Measurements from ENCODE around the gene LYPD1.

Gene LYPD1

GRCh38 chr2:132620115-132620514, 49.9 kb downstream of the LYPD1 start:
- no peak for TF ChIP-seq TAF1 (IDR thresholded peaks at IDR 0.05; ENCODE audit: borderline replicate concordance, insufficient read depth, low read length)
- TF ChIP-seq POLR2AphosphoS5 (IDR thresholded peaks at IDR 0.05; ENCODE audit: low read depth, low read length): no peak
- TF ChIP-seq, protein P1, sequence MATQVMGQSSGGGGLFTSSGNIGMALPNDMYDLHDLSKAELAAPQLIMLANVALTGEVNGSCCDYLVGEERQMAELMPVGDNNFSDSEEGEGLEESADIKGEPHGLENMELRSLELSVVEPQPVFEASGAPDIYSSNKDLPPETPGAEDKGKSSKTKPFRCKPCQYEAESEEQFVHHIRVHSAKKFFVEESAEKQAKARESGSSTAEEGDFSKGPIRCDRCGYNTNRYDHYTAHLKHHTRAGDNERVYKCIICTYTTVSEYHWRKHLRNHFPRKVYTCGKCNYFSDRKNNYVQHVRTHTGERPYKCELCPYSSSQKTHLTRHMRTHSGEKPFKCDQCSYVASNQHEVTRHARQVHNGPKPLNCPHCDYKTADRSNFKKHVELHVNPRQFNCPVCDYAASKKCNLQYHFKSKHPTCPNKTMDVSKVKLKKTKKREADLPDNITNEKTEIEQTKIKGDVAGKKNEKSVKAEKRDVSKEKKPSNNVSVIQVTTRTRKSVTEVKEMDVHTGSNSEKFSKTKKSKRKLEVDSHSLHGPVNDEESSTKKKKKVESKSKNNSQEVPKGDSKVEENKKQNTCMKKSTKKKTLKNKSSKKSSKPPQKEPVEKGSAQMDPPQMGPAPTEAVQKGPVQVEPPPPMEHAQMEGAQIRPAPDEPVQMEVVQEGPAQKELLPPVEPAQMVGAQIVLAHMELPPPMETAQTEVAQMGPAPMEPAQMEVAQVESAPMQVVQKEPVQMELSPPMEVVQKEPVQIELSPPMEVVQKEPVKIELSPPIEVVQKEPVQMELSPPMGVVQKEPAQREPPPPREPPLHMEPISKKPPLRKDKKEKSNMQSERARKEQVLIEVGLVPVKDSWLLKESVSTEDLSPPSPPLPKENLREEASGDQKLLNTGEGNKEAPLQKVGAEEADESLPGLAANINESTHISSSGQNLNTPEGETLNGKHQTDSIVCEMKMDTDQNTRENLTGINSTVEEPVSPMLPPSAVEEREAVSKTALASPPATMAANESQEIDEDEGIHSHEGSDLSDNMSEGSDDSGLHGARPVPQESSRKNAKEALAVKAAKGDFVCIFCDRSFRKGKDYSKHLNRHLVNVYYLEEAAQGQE (IDR thresholded peaks at IDR 0.05; ENCODE audit: insufficient read depth in 1 of 2, low read depth in 2 of 2, low read length in 2 of 2): no peak
- no peak for TF ChIP-seq FOXP2 (optimal IDR thresholded peaks at IDR 0.05; ENCODE audit: borderline replicate concordance, extremely low read depth, extremely low read length, insufficient read depth)
- no peak for TF ChIP-seq SIN3A (IDR thresholded peaks at IDR 0.05; ENCODE audit: borderline replicate concordance, insufficient read depth, low read length)

DNA sequence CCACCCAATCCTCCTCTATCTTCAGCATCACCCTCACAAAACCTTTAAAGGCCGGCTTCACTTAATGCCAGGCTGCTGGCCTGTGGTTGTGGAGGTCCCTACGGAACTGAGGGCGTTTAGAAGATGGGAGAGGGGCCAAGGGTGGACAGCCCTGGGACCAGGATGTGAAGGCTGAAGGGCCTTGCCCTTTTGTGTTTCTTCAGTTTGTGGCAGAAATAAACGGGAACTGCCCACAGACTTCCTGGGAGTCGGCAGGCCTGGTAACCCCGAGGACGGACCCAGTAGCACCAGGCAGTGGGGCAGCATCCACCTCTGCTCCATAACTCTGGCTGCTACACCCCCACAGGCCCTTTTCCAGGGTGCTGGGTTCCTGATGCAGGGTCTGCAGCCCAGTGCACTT, 51.3 kb downstream of the LYPD1 start:
- no peak for TF ChIP-seq SIN3A (IDR thresholded peaks at IDR 0.05; ENCODE audit: borderline replicate concordance, insufficient read depth, low read length)
- no peak for TF ChIP-seq POLR2AphosphoS5 (IDR thresholded peaks at IDR 0.05; ENCODE audit: low read depth, low read length)
- TF ChIP-seq, protein P1 (IDR thresholded peaks at IDR 0.05; ENCODE audit: insufficient read depth in 1 of 2, low read depth in 2 of 2, low read length in 2 of 2): no peak
- TF ChIP-seq TAF1 (IDR thresholded peaks at IDR 0.05; ENCODE audit: borderline replicate concordance, insufficient read depth, low read length): no peak
- no peak for TF ChIP-seq FOXP2 (optimal IDR thresholded peaks at IDR 0.05; ENCODE audit: borderline replicate concordance, extremely low read depth, extremely low read length, insufficient read depth)

DNA sequence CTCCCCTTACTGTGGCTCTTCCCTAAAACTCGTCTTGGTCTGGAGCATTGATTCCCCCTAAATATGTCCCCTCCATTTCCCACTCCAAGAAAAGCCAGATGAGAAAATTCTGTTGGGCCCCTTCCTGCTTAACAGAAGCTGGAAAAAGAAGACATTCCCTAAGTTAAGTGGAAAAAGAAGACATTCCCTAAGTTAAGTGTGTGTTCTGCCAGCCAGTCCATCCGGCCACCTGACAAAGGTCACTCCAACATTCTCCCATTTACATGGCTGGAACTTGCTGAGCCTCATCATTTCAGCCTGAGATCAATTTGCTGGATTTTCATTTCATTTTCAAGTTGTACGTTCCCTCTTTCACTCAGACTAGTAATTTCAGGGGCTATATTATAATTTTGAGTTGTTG, 52.0 kb downstream of the LYPD1 start:
- TF ChIP-seq, protein P1 (IDR thresholded peaks at IDR 0.05; ENCODE audit: insufficient read depth in 1 of 2, low read depth in 2 of 2, low read length in 2 of 2): no peak
- TF ChIP-seq FOXP2 (optimal IDR thresholded peaks at IDR 0.05; ENCODE audit: borderline replicate concordance, extremely low read depth, extremely low read length, insufficient read depth) (no peak), POLR2AphosphoS5 (IDR thresholded peaks at IDR 0.05; ENCODE audit: low read depth, low read length) (no peak), TAF1 (IDR thresholded peaks at IDR 0.05; ENCODE audit: borderline replicate concordance, insufficient read depth, low read length) (no peak), SIN3A (IDR thresholded peaks at IDR 0.05; ENCODE audit: borderline replicate concordance, insufficient read depth, low read length) (no peak)

- TF ChIP-seq FOXP2 (optimal IDR thresholded peaks at IDR 0.05; ENCODE audit: borderline replicate concordance, extremely low read depth, extremely low read length, insufficient read depth) (no peak), SIN3A (IDR thresholded peaks at IDR 0.05; ENCODE audit: borderline replicate concordance, insufficient read depth, low read length) (no peak), TAF1 (IDR thresholded peaks at IDR 0.05; ENCODE audit: borderline replicate concordance, insufficient read depth, low read length) (no peak), POLR2AphosphoS5 (IDR thresholded peaks at IDR 0.05; ENCODE audit: low read depth, low read length) (no peak)
- TF ChIP-seq, protein P1 (IDR thresholded peaks at IDR 0.05; ENCODE audit: insufficient read depth in 1 of 2, low read depth in 2 of 2, low read length in 2 of 2): no peak
Measured at GRCh38 chr2:132615329-132616085, 54.5 kb downstream of the LYPD1 start.

Measured in PFSK-1 (cell line).